B cell (primary cell): ENCODE data around the gene PRKN.

Source experiments
- CTCF ChIP-seq: fragments of 200-600 bp; IDR thresholded peaks from one replicate; pipeline ENCODE4 v1.8.0; 2022; ENCODE audit warnings: antibody characterized with exemption, mild to moderate bottlenecking
- EZH2 ChIP-seq: IDR thresholded peaks from 2 replicates; pipeline ENCODE4 v1.6.1; 2012; ENCODE audit warnings: borderline replicate concordance, low read depth, mild to moderate bottlenecking, moderate library complexity, low read length; ENCODE audit not compliant: insufficient read depth, poor library complexity, severe bottlenecking

- TF ChIP-seq CTCF, result no peak
- no peak for TF ChIP-seq EZH2
Observed at GRCh38 chr6:162680367-162680766, 47.2 kb downstream of the PRKN start.
